Coronary artery (tissue), 2 donors: ENCODE data around the gene KIF26B.

Source experiments
- DNase-seq: peaks from one replicate; pipeline ENCODE4 v3.0.0-alpha.2; 2017; ENCODE audit warnings: low spot score
- H3K27ac ChIP-seq, 2 donors: fragments of 200-600 bp; sonication (generic); one replicate each; pipeline ENCODE4 v1.5.1; 2016 to 2019
- H3K4me3 ChIP-seq: fragments of 200-600 bp; sonication (generic); 2 replicates; pipeline ENCODE4 v1.5.1; 2016; ENCODE audit warnings: mild to moderate bottlenecking, moderate library complexity
- TF ChIP-seq, protein P1 (sequence below): fragments of 200-600 bp; sonication (generic); IDR thresholded peaks from one replicate; pipeline ENCODE4 v1.5.1; 2019; ENCODE audit warnings: antibody characterized with exemption

Gene KIF26B

DNA sequence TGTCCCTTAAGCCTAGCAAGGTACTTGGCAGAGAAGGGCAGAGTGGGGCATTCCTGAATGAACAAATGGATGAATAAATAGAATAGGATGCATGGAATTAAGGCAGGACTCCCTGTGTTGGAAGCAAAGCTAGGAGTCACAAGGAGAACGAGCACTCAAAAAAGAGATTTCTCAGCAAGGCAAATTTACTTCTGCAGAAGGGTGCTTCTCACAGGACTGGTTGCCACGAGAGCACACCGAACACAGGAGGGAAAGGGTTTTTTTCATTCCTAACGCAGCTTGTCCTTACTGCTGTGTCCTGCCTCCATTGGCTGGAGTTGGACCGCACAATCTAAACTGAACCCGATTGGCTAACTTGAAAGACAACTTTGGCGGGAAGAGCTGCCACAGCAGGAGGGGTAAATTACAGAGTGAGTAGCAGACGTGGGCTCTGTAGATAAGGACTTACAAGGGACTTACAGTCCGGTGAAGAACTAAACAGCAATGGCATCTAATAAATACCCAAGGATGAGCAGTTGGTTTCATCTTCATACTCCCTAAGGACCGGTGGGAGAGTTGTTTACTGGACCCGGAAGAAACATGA is 52.4 kb downstream of the KIF26B start:
- TF ChIP-seq, protein P1, sequence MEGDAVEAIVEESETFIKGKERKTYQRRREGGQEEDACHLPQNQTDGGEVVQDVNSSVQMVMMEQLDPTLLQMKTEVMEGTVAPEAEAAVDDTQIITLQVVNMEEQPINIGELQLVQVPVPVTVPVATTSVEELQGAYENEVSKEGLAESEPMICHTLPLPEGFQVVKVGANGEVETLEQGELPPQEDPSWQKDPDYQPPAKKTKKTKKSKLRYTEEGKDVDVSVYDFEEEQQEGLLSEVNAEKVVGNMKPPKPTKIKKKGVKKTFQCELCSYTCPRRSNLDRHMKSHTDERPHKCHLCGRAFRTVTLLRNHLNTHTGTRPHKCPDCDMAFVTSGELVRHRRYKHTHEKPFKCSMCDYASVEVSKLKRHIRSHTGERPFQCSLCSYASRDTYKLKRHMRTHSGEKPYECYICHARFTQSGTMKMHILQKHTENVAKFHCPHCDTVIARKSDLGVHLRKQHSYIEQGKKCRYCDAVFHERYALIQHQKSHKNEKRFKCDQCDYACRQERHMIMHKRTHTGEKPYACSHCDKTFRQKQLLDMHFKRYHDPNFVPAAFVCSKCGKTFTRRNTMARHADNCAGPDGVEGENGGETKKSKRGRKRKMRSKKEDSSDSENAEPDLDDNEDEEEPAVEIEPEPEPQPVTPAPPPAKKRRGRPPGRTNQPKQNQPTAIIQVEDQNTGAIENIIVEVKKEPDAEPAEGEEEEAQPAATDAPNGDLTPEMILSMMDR: no peak
- no peak overlapping the region for H3K27ac ChIP-seq

DNA sequence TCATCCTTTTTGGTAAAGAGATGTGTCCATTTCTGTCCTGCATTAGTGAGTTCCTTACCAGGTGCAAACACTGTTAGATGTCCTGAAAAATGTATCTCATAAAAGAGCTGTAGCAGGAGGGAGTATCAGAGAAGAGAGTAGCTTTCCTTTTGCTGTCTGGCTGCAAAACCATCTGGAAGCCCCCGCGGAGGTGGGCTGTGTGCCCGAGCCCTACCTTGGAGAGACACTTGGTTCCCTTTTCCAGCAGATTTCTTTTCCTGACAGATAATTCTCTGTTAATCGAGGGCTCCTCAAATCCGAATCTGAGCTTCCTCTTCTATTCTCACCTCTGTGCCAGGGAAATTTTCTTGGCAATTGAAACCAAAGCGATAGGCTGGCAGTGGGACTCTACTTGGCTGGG is 53.0 kb downstream of the KIF26B start:
- no peak overlapping the region for H3K27ac ChIP-seq
- TF ChIP-seq, protein P1: no peak

More for the DNA sequence above, 52.4 kb downstream of the KIF26B start:
- DNase-seq: no peak
- no peak overlapping the region for H3K4me3 ChIP-seq

DNA sequence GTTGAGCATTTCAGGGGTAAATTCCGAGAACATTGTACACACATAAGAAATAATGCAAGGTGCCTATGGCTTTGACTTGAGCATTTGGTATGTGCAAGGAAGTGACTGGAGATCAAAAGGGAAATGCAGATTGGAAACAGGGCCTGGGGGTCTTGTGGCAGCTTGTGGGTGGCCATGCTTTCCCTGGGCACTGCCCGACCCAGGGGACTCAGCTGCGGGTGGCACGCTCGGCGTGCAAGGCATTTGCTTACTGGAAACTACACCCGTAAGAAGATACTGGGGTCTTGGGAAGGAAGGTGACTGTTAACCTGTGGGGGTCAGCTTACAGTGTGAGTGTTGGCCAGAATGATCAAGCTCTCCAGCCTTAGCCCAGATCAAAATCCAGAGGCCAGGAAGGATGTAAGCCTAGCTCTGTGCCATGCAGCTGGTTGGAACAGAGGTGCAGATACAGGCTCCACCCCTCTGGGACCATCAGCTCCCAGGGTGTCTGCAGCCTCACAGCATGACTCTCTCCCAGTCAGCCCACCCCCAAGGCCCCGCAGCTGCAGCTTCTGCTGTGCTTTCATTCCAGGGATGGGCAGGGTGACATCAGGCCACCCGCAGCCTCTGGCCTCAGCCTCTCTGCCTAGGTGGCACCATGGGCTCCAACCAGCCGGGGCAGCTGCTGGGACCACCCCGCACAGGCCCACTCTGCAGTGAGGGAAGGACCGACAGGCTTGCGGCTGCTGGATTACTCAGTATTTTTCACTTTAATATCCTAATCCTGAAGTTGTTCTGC is 55.1 kb downstream of the KIF26B start:
- no peak for DNase-seq
- H3K27ac ChIP-seq: no peak overlapping the region
- H3K4me3 ChIP-seq: no peak overlapping the region
- TF ChIP-seq, protein P1: no peak

More for the DNA sequence above, 53.0 kb downstream of the KIF26B start:
- DNase-seq: no peak
- no peak overlapping the region for H3K4me3 ChIP-seq

DNA sequence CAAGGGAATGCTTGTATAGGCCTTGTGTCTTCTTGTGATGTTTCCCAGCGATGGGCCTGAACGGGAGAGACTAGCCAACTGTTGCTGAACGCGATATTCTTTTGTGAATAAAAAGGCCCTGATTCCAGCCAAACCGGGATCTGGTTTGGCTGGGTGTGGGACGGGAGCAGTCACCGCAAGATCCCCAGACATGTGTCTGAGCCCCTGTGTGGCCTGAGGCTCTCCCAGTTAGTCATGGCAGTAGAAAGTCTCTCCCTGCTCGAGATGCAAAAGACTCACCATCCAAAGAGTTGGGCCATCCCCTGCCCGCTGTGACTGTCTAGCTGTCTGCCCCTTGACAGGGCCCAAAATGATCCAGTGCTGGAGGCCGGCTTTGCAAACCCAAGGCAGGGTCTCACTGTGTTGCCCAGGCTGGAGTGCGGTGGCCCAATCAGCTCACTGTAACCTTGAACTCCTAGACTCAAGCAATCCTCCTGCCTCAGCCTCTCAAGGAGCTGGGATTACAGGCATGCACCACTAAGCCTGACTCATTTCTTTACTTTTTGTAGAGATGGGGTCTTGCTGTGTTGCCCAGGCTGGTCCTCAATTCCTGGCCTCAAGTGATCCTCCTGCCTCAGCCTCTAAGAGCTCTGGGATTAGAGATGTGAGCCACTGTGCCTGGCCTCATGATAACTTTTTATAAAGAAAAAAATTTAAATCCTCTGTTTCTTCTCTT is 56.4 kb downstream of the KIF26B start:
- TF ChIP-seq, protein P1: no peak

DNA sequence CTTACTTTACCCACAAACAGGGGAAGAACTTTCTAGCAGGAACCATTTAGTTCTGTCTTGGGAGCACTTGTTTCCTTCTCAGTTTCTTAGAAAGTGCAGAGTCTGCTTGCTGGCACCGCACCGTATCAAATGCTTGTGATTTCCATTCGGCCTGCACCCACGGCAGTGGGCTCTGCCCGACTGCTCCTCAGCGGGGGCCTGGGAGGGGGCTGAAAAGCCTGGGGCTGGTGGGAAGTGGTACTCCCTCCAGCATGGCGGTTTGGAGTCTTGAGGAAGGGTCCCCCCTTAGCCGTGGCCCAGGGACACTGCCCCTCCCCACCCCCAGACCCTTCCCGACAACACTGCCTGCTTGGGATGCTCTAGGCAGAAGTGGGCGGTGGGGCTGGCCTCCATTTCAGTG is 57.0 kb downstream of the KIF26B start:
- Histone ChIP-seq H3K4me3 (no peak overlapping the region), H3K27ac (no peak overlapping the region)
- DNase-seq: no peak
- TF ChIP-seq, protein P1: no peak

More for the DNA sequence above, 56.4 kb downstream of the KIF26B start:
- no peak overlapping the region for H3K4me3 ChIP-seq
- H3K27ac ChIP-seq: no peak overlapping the region
- DNase-seq: no peak

DNA sequence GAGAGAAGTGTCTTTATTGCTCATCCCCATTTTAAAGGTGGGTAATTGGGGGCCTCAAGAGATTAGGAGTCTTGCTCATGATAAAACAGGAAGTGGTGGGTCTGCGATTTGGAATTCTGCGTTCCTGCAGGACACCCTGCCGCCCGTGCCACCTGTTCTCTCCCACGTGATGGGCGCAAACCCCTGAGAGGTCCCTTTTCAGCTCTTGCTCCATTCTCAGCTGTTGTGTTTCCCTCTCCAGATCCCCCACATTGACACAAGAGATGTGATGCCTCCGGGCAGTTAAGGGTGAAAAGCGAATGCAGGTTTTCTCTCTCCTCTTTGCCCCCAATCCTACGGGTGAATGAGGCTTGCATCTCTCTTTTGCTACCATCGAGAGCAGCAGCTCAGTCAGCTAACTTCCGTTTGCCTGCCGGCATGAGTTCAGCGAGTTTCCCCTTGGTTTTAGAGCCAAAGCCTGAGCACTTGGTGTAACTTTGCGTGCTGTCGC is 57.5 kb downstream of the KIF26B start:
- no peak overlapping the region for H3K27ac ChIP-seq
- no peak overlapping the region for H3K4me3 ChIP-seq
- no peak for DNase-seq
- TF ChIP-seq, protein P1: no peak
